ENCODE measurements around the gene NFS1.

DNA sequence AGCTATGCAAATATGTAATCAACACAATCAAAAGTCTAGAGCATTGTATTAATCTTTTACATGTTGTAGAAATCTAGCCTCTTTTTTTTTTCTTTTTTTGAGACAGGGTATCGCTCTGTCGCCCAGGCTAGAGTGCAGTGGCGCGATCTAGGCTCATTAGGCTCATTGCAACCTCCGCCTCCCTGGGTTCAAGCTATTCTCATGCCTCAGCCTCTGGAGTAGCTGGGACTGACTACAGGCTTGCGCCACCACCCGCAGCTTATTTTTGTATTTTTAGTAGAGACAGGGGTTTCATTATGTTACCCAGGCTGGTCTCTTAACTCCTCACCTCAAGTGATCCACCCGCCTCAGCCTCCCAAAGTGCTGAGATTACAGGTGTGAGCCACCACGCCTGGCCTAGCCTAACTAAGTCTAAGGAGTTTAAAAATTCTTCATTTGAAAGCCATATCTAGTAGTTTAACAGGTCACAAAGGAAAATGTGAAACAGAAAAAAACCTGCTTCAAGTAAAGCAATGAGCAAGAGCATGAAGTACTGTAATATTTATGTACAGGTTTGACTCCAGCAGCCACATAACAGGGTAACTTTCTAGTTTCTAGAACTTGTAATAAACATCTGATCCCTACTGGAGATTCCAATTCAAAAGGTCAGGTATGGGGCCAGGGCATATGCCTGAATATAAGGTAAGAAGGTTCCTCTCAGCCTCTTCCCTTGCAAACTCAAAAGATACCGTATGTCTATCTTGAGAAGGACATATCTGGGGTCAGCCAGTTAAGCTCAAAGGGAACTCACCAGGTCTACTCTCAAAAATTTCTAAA lies 38.8 kb downstream of the NFS1 start:
- TF ChIP-seq, protein P1, sequence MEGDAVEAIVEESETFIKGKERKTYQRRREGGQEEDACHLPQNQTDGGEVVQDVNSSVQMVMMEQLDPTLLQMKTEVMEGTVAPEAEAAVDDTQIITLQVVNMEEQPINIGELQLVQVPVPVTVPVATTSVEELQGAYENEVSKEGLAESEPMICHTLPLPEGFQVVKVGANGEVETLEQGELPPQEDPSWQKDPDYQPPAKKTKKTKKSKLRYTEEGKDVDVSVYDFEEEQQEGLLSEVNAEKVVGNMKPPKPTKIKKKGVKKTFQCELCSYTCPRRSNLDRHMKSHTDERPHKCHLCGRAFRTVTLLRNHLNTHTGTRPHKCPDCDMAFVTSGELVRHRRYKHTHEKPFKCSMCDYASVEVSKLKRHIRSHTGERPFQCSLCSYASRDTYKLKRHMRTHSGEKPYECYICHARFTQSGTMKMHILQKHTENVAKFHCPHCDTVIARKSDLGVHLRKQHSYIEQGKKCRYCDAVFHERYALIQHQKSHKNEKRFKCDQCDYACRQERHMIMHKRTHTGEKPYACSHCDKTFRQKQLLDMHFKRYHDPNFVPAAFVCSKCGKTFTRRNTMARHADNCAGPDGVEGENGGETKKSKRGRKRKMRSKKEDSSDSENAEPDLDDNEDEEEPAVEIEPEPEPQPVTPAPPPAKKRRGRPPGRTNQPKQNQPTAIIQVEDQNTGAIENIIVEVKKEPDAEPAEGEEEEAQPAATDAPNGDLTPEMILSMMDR (conservative IDR thresholded peaks at IDR 0.05; ENCODE audit: low read depth, low read length): no peak
- no peak for TF ChIP-seq EZH2 (IDR thresholded peaks at IDR 0.05; ENCODE audit: low read length, unreplicated experiment)
- TF ChIP-seq EZH2phosphoT487 (IDR thresholded peaks at IDR 0.05; ENCODE audit: borderline replicate concordance, low read length): no peak

Data from PC-3 (cell line).